Cardiac ventricle fibroblast (primary cell): ENCODE results near the gene SLC46A2. TPM values are rescaled to one million over a fixed set of nuclear protein-coding genes. Genes with fewer than 3 reads are reported as not detected.

Source experiments
- total RNA-seq: library from RNA; depleted of rRNA; stranded (reverse); fragments of >200 nt; gene quantifications from 2 replicates; pipeline ENCODE4 v1.2.3, GENCODE V29; 2015

SLC46A2 gene, protein sequence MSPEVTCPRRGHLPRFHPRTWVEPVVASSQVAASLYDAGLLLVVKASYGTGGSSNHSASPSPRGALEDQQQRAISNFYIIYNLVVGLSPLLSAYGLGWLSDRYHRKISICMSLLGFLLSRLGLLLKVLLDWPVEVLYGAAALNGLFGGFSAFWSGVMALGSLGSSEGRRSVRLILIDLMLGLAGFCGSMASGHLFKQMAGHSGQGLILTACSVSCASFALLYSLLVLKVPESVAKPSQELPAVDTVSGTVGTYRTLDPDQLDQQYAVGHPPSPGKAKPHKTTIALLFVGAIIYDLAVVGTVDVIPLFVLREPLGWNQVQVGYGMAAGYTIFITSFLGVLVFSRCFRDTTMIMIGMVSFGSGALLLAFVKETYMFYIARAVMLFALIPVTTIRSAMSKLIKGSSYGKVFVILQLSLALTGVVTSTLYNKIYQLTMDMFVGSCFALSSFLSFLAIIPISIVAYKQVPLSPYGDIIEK
- not detected in 2 replicates for total RNA-seq

DNA sequence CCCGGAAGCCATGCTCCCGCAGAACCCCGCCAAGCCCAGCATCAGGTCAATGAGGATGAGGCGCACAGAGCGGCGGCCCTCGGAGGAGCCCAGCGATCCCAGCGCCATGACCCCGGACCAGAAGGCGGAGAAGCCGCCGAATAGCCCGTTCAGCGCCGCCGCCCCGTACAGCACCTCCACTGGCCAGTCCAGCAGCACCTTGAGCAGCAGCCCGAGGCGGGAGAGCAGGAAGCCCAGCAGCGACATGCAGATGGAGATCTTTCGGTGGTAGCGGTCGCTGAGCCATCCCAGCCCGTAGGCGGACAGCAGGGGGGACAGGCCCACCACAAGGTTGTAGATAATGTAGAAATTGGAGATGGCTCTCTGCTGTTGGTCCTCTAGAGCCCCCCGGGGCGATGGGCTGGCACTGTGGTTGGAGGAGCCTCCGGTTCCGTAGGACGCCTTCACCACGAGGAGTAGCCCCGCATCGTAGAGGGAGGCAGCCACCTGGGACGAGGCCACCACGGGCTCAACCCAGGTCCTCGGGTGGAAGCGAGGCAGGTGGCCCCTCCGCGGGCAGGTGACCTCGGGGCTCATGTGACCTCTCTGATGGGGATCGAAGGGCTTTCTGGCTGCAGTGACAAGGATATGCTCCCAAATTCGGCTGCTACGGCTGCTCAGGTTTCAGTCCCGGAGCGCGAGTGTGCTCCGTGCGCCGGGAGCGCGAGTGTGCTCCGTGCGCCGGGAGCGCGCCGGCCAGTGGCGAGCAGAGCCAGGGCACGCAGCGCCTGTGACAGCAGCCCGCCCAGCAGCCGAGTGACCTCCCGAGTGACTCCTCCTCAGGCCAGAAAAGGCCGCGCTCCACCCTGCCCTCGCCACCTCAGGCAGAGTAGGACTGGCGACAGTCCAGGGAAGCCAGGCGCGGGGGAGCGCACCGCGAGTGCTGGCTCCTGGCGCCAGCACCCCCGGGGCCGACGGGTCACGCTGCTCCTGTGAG, at the start of gene SLC46A2:
Gene SLC46A2, minus strand, starts transcription at position 771 of the 976 bp plus-strand sequence. Its CDS starts 195 bp downstream, at position 576.

Other genes with a start within 250 kb of the SLC46A2 start
- gene INIP, start 172.8 kb downstream of the SLC46A2 start, total RNA-seq: 12.1 and 26.7 TPM in 2 replicates
- 9.4 and 18.0 TPM in 2 replicates for gene SNX30, start 140.1 kb downstream of the SLC46A2 start, total RNA-seq
- 1.7 and 1.8 TPM in 2 replicates for gene ZNF883, start 121.3 kb upstream of the SLC46A2 start, total RNA-seq
- 1.1 and 1.4 TPM in 2 replicates for gene ZFP37, start 165.8 kb upstream of the SLC46A2 start, total RNA-seq